HEK293 (cell line): ENCODE results near the gene EPM2A.

Source experiments
- BCL11A ChIP-seq: fragments of 450-650 bp; formaldehyde crosslinking; IDR thresholded peaks from 2 replicates; pipeline ENCODE4 v1.5.1; 2016; ENCODE audit warnings: low read depth, missing biosample characterization, missing genetic modification characterization
- GLI2 ChIP-seq: fragments of 450-650 bp; formaldehyde crosslinking; IDR thresholded peaks from 2 replicates; pipeline ENCODE4; 2017; ENCODE audit warnings: missing biosample characterization, missing genetic modification characterization, low read depth, borderline replicate concordance
- IKZF3 ChIP-seq: fragments of 450-650 bp; IDR thresholded peaks from 2 replicates; pipeline ENCODE4 v1.5.0; 2018; ENCODE audit warnings: missing biosample characterization, mild to moderate bottlenecking, missing genetic modification characterization, moderate library complexity
- KLF10 ChIP-seq: fragments of 450-650 bp; IDR thresholded peaks from 2 replicates; pipeline ENCODE4 v1.5.1; 2018; ENCODE audit warnings: missing biosample characterization, mild to moderate bottlenecking, missing genetic modification characterization
- KLF16 ChIP-seq: fragments of 450-650 bp; formaldehyde crosslinking; IDR thresholded peaks from 2 replicates; pipeline ENCODE4 v1.5.1; 2017; ENCODE audit warnings: missing biosample characterization, missing genetic modification characterization
- PRDM10 ChIP-seq: fragments of 450-650 bp; formaldehyde crosslinking; IDR thresholded peaks from 2 replicates; pipeline ENCODE4 v1.5.1; 2016; ENCODE audit warnings: missing biosample characterization, missing genetic modification characterization
- TSHZ1 ChIP-seq: fragments of 450-650 bp; formaldehyde crosslinking; IDR thresholded peaks from 2 replicates; pipeline ENCODE4 v1.5.1; 2016; ENCODE audit warnings: missing biosample characterization, missing genetic modification characterization, borderline replicate concordance
- ZIC2 ChIP-seq: fragments of 450-650 bp; formaldehyde crosslinking; IDR thresholded peaks from 2 replicates; pipeline ENCODE4 v1.5.1; 2016; ENCODE audit warnings: missing biosample characterization, missing genetic modification characterization
- ZNF114 ChIP-seq: fragments of 450-650 bp; formaldehyde crosslinking; IDR thresholded peaks from 2 replicates; pipeline ENCODE4 v1.5.0; 2017; ENCODE audit warnings: missing biosample characterization, missing genetic modification characterization
- ZNF19 ChIP-seq: fragments of 450-650 bp; formaldehyde crosslinking; IDR thresholded peaks from 2 replicates; pipeline ENCODE4; 2016; ENCODE audit warnings: missing biosample characterization, missing genetic modification characterization, low read depth
- ZNF24 ChIP-seq: fragments of 450-650 bp; formaldehyde crosslinking; IDR thresholded peaks from 2 replicates; pipeline ENCODE4 v1.5.1; 2016; ENCODE audit warnings: missing biosample characterization, missing genetic modification characterization
- ZNF280C ChIP-seq: fragments of 450-650 bp; formaldehyde crosslinking; IDR thresholded peaks from 2 replicates; pipeline ENCODE4 v1.5.1; 2016; ENCODE audit warnings: missing biosample characterization, missing genetic modification characterization
- ZNF324 ChIP-seq: fragments of 450-650 bp; formaldehyde crosslinking; IDR thresholded peaks from 2 replicates; pipeline ENCODE4 v1.5.1; 2016; ENCODE audit warnings: missing biosample characterization, missing genetic modification characterization
- ZNF404 ChIP-seq: fragments of 450-650 bp; formaldehyde crosslinking; IDR thresholded peaks from 2 replicates; pipeline ENCODE4 v1.5.1; 2017; ENCODE audit warnings: missing biosample characterization, missing genetic modification characterization
- ZNF645 ChIP-seq: fragments of 450-650 bp; formaldehyde crosslinking; IDR thresholded peaks from 2 replicates; pipeline ENCODE4; 2016; ENCODE audit warnings: missing biosample characterization, missing genetic modification characterization
- ZNF654 ChIP-seq: fragments of 450-650 bp; formaldehyde crosslinking; IDR thresholded peaks from 2 replicates; pipeline ENCODE4 v1.5.1; 2016; ENCODE audit warnings: low read depth, missing biosample characterization, missing genetic modification characterization
- ZNF677 ChIP-seq: fragments of 450-650 bp; IDR thresholded peaks from 2 replicates; pipeline ENCODE4 v1.5.0; 2018; ENCODE audit warnings: missing biosample characterization, mild to moderate bottlenecking, missing genetic modification characterization, moderate library complexity
- ZNF692 ChIP-seq: fragments of 450-650 bp; formaldehyde crosslinking; IDR thresholded peaks from 2 replicates; pipeline ENCODE4 v1.5.1; 2016; ENCODE audit warnings: missing biosample characterization, missing genetic modification characterization
- ZSCAN16 ChIP-seq: fragments of 450-650 bp; formaldehyde crosslinking; IDR thresholded peaks from 2 replicates; pipeline ENCODE4 v1.5.1; 2016; ENCODE audit warnings: missing biosample characterization, missing genetic modification characterization
- TF ChIP-seq, protein P1 (sequence below): fragments of 450-650 bp; formaldehyde crosslinking; IDR thresholded peaks from 2 replicates; pipeline ENCODE4 v1.5.1; 2016; ENCODE audit warnings: missing biosample characterization, missing genetic modification characterization
- TF ChIP-seq, protein P2 (sequence below): sonication (generic); formaldehyde crosslinking; IDR thresholded peaks from 2 replicates; pipeline ENCODE4 v1.8.1; 2022; ENCODE audit warnings: mild to moderate bottlenecking, moderate library complexity, missing genetic modification reagents

Gene EPM2A

DNA sequence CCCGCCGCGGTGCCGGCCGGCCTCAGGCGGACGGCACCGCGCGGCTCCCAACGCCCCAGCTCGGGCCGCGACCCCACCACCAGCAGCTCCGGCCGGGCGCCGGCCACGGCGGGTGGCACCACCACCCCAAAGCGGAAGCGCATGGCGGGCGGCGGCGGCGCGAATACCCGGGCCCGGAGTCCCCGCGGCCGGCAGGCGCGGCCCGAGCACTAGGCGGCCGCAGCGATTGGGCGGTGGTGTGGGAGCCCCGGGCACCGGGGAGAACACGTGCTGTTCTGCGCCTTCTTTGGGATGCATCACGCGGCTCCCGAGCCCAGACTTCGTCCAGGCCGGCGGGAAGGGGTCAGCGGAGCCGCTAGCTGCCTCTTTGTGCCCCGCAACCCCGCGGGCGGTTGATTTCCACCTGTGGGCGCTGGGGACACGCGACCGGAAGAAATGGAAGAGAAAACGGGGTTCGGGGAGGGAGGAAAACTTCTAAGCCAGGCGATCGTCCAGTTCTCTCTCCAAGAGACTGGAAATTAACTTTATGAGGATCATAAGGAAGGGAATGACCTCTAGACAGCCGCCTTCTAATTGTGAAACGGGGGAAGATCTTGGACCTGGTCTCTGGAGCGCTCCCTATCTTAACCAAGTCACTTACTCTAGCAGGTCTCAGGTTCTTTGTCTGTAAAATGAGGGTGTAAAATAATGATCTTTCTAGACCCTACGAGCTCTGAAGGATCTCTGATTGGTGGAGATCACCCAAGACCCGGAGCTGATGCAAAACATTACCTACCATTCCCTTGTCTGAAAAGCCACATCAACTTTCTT is at the start of gene EPM2A (continued):
- TF ChIP-seq, protein P1, sequence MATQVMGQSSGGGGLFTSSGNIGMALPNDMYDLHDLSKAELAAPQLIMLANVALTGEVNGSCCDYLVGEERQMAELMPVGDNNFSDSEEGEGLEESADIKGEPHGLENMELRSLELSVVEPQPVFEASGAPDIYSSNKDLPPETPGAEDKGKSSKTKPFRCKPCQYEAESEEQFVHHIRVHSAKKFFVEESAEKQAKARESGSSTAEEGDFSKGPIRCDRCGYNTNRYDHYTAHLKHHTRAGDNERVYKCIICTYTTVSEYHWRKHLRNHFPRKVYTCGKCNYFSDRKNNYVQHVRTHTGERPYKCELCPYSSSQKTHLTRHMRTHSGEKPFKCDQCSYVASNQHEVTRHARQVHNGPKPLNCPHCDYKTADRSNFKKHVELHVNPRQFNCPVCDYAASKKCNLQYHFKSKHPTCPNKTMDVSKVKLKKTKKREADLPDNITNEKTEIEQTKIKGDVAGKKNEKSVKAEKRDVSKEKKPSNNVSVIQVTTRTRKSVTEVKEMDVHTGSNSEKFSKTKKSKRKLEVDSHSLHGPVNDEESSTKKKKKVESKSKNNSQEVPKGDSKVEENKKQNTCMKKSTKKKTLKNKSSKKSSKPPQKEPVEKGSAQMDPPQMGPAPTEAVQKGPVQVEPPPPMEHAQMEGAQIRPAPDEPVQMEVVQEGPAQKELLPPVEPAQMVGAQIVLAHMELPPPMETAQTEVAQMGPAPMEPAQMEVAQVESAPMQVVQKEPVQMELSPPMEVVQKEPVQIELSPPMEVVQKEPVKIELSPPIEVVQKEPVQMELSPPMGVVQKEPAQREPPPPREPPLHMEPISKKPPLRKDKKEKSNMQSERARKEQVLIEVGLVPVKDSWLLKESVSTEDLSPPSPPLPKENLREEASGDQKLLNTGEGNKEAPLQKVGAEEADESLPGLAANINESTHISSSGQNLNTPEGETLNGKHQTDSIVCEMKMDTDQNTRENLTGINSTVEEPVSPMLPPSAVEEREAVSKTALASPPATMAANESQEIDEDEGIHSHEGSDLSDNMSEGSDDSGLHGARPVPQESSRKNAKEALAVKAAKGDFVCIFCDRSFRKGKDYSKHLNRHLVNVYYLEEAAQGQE (tag by site-specific recombination), result 0 out of 2 replicates have a peak, but pooled peaks have one; percentile 28
- peak; percentile 38; the same call in 1 of the 2 replicates for TF ChIP-seq KLF16 (tag by site-specific recombination)
- no peak for TF ChIP-seq ZNF280C
- no peak for TF ChIP-seq ZNF24 (tag by site-specific recombination)
- TF ChIP-seq ZNF114 (tag by site-specific recombination), result no peak
- TF ChIP-seq ZNF19, result no peak
- no peak for TF ChIP-seq KLF10 (tag by site-specific recombination)
- 0 out of 2 replicates have a peak, but pooled peaks have one; percentile 33 for TF ChIP-seq ZNF324
- TF ChIP-seq, protein P2, sequence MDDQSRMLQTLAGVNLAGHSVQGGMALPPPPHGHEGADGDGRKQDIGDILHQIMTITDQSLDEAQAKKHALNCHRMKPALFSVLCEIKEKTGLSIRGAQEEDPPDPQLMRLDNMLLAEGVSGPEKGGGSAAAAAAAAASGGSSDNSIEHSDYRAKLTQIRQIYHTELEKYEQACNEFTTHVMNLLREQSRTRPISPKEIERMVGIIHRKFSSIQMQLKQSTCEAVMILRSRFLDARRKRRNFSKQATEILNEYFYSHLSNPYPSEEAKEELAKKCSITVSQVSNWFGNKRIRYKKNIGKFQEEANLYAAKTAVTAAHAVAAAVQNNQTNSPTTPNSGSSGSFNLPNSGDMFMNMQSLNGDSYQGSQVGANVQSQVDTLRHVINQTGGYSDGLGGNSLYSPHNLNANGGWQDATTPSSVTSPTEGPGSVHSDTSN, result peak; percentile 80; the same call in 1 of the 2 replicates
- no peak for TF ChIP-seq ZNF677 (tag by site-specific recombination)
- no peak for TF ChIP-seq ZNF692 (tag by site-specific recombination)
- no peak for TF ChIP-seq GLI2 (tag by site-specific recombination)
- TF ChIP-seq TSHZ1 (tag by site-specific recombination), result no peak
- 0 out of 2 replicates have a peak, but pooled peaks have one; percentile 39 for TF ChIP-seq BCL11A (tag by site-specific recombination)
- peak; percentile 57; the same call in 1 of the 2 replicates for TF ChIP-seq ZIC2 (tag by site-specific recombination)
- no peak for TF ChIP-seq ZSCAN16 (tag by site-specific recombination)
- TF ChIP-seq ZNF645 (tag by site-specific recombination), result no peak
- TF ChIP-seq ZNF654 (tag by site-specific recombination), result no peak
- peak; percentile 56 for TF ChIP-seq PRDM10 (tag by site-specific recombination)
- no peak for TF ChIP-seq ZNF404 (tag by site-specific recombination)
- TF ChIP-seq IKZF3, result peak; percentile 53; the same call in 1 of the 2 replicates
